Stimulated activated CD4-positive, alpha-beta T cell treated with anti-CD3 and anti-CD28 coated beads, Interleukin-15, amount 100 ng/mL, for 48 hours (primary cell): ENCODE data around the gene ACOXL.

ENCODE experiments used
- DNase-seq, 2 donors: peaks; one replicate each; pipeline ENCODE4 v3.0.0-alpha.2; 2020; ENCODE audit warnings: low read depth in 2 of 2

ACOXL gene

GRCh38 chr2:110828330-110828729 is 96.0 kb downstream of the ACOXL start:
- DNase-seq = no peak

GRCh38 chr2:110829413-110830146 is 97.2 kb downstream of the ACOXL start:
- DNase-seq = no peak

- DNase-seq = no peak
These were observed 100.4 kb downstream of the ACOXL start for GRCh38 chr2:110832740-110833139.

GRCh38 chr2:110834134-110834827 is 101.9 kb downstream of the ACOXL start:
- no peak for DNase-seq

DNA sequence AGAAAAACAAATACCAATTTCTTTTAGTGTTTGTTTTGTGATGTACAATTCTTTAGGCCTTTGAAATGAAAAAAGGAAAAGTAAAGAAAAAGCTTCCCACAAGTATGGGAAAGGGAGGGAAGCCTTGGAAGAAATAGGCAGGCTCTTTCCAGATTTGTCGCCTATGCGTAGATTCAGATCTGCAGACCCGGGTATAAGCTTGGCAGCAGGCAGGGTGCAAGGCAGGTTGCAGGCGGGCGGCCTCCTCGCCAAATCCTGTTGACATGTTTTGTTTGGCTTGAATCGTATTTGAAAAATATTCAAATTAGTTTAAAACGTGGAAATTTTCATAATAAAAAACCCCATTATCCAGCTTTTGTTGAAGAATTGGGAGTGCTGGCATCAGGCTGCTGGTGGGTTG is 104.3 kb downstream of the ACOXL start:
- no peak for DNase-seq

GRCh38 chr2:110837446-110838409 is 105.4 kb downstream of the ACOXL start:
- DNase-seq = no peak

DNA sequence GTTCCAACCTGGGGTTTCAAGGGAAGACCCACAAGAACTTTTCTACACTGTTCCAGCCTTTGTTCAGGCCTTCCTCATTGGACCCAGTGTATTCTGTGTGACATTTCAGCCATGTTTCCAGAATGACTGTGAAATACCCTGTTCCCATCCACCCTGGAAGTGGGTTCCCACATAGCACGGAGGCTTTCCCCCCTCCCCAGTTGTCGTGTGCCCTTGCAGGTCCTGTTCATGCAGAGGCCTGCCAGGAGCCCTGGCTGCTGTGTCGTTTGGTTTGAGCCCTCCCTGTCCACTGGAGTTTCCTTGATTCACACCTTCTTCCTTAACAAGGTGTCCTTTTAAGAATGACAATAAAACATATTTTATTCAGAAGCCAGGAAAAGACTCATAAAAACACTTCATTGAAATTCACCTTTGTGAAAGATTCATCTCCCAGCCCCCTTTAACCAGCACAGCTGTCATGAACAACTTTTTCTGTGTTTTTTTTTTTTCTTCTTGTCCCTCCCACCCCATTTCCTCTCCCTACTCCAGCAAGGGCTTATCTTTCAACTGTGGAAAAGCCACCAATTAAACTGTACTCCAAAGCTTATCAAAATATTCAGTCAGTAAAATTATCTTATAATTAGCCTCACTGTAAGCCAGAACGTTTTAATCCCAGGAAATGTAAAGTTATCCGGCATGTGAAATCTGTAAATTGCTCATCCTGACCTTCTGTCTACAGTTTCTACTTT is 106.4 kb downstream of the ACOXL start:
- DNase-seq = no peak

DNA sequence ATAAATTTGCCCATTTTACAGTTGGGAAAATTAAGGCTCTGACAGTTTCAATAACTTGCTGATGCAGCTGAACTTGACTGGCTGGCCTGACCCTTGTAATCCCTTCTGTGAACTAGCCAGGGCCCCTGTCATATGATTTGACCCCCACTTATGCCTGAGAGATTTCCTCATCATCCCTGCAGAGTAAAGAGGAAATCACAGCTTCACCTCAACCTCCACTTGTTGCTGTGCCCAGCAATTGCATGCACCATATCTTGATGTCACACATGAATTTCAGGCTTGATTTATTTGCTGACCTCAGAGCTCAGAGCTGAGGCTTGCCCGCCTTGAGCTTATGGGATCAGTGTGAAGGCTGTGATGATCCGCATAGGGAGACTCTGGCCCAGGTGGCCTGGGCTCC is 108.1 kb downstream of the ACOXL start:
- DNase-seq = no peak

DNA sequence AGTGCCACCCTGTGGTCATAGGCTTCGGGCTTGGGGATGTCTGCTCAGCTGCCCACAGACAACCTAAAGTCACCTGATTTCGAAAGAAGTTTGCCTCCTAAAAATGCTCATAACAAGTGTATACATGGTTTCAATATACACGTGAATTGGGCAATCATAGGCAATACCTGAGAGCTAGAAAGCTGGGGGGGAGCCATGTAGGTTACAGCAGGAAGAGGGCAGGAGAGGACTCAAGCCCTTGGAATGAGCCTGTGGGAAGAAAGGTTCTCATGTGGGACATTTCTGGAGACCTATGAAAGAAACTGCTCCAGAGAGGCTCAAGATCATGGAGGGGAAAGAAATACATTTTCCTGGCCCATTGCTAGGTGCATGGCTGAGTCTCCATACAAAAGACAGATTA is 109.7 kb downstream of the ACOXL start:
- DNase-seq = no peak

DNA sequence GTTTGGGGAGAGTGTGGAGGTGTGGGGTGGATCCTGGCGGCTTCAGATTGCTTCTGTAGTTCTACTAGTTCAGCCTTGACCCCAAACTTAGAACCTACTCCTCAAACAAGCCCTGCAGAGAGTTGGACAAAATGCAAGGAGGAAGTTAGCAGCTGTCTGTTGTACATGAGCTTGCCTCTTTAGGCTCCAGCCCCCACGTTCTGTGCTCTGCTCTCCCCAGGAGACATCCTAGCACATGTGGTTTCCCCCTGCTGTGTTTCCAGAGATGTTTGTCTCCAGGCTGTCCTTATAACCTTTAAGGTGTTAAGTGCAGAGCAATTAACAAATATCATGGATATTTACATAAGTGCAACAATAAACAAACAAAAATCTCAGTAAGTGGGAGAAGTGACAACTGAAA is 111.1 kb downstream of the ACOXL start:
- no peak for DNase-seq

DNA sequence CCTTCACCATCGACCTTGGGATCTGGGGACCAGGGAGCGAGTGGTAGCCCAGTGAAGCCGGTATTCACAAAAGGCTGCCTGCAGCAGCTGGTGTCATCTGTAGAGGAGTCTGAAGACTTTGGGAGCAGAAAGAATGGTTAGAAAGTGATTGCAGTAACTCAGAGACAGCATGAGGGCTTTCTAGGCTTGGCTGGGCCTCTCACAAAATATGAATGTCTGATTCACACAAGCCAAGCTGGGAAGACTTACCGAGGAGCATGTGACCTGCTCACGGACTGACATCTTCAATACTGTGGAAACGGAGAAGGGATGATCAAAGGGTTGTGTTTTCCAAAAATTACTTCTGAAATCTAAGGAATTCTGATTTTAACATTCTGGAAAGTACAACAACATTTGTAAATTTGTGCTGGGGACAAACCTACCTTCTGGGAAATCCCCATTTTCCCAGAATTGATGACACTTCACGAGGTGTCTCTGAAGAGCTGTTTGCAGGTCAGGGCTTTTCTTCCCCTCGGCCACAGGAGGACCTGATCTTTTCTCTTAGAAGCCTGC is 111.7 kb downstream of the ACOXL start:
- DNase-seq = no peak

GRCh38 chr2:110847651-110848050 is 115.3 kb downstream of the ACOXL start:
- no peak for DNase-seq

DNA sequence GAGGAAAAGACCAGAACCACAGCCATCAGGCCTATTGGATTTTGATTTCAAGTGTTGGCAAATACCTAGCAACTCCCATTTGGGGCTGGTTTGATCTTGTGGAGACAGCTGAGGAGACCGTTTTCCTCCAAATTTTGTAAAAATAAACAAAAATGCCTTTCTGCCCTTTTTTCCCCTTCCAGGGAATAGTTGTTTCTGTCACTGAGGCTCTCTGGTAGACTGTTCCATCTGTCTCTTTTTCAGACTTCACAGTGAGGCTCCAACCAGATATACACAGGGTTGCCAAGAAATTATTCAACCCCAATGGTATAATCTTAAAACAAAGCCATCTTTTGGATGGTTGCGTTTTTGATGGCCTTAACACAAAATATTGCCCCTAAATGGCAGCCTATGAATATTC is 115.7 kb downstream of the ACOXL start:
- no peak for DNase-seq

DNA sequence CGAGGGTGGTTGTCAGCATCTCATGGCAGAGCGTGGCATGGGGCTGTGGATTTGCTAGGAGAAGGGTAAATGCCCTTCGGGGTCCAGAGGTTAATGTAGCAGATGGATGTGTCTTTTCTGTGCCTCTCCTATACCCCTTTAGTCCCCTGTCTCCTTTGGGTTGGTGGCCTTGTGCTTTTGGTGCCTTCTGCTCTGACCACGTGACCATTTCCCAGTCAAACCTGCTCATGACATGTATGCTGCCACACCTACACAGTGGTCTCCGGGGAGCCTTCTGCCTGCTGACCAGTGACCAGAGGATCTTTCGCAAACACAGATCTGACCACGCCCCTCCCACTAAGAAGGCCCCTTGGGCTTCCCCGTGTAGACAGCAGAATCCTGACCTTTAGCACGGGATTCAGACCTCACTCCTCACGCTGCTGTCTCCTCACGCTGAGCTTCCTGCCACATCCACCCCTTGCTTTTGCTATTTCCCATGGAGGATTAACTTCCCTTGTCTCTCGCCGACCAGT is 116.2 kb downstream of the ACOXL start:
- no peak for DNase-seq

DNA sequence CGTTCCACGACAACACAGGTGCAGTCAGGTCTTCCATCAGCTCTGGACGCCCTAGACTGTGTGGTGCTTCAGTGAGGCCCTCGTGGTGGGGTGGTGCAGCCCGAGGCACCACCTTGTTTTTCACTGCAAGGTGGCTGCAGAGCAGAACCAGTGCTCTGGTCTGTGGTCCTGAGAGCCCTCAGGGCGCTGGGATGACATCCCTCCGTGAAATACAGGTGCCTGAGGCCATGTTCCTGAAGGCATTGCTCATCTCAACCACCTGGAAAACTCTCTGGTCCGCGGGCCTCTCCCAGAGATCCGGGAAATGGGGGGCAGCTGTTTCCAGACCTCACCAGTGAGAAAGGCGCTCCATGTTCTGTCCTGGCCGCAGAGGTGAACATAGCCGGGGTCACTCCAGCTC is 119.2 kb downstream of the ACOXL start:
- no peak for DNase-seq

GRCh38 chr2:110852051-110852450 is 119.7 kb downstream of the ACOXL start:
- no peak for DNase-seq

DNA sequence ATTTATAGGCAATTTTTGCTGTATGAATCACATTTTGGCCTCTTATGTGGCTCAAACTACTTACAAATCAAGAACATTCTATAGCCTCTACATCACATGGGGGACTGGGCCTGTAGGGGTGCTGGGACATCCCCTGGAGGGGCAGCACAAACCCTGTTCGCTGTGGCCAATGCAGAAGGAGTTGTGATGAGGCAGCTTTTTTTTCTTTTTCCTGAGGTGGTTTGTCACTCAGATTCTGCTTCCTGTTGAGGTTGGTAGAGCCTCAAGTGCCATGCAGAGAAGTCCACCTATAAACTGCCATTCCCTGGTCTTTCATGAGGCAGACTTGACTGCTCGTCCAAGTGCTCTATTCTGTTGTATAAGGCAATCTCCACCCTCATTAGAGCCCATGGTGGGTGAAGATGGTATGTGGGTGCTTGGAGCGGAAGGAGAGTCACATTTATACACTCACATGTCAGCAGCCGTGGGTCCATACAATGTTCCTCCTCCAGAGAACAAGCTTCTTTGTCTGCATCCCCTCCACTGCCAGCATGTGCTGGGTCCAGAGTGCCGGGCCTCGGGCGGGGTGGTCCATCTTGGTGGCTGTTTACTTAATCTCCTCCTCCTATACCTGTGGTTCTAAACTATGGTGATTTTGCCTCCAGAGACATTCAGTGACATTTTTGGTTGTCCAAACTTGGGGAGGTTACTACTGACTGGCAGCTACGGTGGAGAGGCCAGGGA is 120.3 kb downstream of the ACOXL start:
- no peak for DNase-seq

GRCh38 chr2:110853516-110853915 is 121.1 kb downstream of the ACOXL start:
- DNase-seq = peak in 1 of 2 donors; percentile 51

- DNase-seq = no peak
These were observed 121.6 kb downstream of the ACOXL start for GRCh38 chr2:110853948-110854347.

- no peak for DNase-seq
These were observed 122.1 kb downstream of the ACOXL start for GRCh38 chr2:110854355-110855081.
